22Rv1 (cell line): Measurements from ENCODE around the gene DSTN.

Source experiments
- ZFX ChIP-seq: fragments of 450-650 bp; IDR thresholded peaks from 2 replicates; pipeline ENCODE4 v1.6.1; 2017; ENCODE audit warnings: antibody characterized with exemption, borderline replicate concordance
- TF ChIP-seq, protein P1 (sequence below): fragments of 450-650 bp; IDR thresholded peaks from 2 replicates; pipeline ENCODE4 v1.5.1; 2017; ENCODE audit warnings: mild to moderate bottlenecking

DNA sequence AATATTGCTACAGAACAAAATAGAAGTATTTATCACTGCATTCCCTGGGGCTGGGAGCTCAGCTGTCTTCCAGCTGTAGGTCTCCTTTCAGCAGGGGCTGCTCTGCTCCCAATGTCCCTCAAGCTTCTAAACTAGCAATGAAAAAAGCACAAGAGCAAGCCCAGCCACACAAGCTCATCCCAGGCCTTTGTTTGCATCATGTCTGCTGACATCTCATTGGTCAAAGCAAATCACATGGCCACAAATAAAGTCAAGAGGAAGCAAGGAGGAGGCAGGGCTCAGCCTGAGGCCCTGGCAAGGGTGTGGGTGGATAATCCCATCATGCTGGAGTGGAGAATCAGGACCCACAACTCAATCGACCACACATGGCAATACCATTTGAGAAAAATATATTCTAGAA, 36.5 kb upstream of the DSTN start:
- TF ChIP-seq, protein P1, sequence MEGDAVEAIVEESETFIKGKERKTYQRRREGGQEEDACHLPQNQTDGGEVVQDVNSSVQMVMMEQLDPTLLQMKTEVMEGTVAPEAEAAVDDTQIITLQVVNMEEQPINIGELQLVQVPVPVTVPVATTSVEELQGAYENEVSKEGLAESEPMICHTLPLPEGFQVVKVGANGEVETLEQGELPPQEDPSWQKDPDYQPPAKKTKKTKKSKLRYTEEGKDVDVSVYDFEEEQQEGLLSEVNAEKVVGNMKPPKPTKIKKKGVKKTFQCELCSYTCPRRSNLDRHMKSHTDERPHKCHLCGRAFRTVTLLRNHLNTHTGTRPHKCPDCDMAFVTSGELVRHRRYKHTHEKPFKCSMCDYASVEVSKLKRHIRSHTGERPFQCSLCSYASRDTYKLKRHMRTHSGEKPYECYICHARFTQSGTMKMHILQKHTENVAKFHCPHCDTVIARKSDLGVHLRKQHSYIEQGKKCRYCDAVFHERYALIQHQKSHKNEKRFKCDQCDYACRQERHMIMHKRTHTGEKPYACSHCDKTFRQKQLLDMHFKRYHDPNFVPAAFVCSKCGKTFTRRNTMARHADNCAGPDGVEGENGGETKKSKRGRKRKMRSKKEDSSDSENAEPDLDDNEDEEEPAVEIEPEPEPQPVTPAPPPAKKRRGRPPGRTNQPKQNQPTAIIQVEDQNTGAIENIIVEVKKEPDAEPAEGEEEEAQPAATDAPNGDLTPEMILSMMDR, result no peak
- TF ChIP-seq ZFX, result no peak
